Immature natural killer cell (primary cell): ENCODE results near the gene PTPRR. TPM values are rescaled to one million over a fixed set of nuclear protein-coding genes. Genes with fewer than 3 reads are reported as not detected.

Source experiments
- DNase-seq, 3 donors: peaks; one replicate each; pipeline ENCODE4 v3.0.0; 2022; ENCODE audit warnings: mixed read lengths in 1 of 3
- H3K27ac Mint-ChIP-seq, 6 donors: one replicate each; pipeline ENCODE4 v1.8.0; 2020; ENCODE audit warnings: mixed read lengths in 6 of 6, mild to moderate bottlenecking in 5 of 6, inconsistent platforms in 4 of 6, moderate library complexity in 3 of 6
- H3K27me3 Mint-ChIP-seq, 3 donors: one replicate each; pipeline ENCODE4 v1.8.0; 2020 to 2021; ENCODE audit warnings: low read depth in 3 of 3, mild to moderate bottlenecking in 3 of 3, mixed read lengths in 3 of 3, moderate library complexity in 3 of 3, inconsistent platforms in 1 of 3
- H3K36me3 Mint-ChIP-seq, 3 donors: one replicate each; pipeline ENCODE4 v1.8.0; 2020; ENCODE audit warnings: mixed read lengths in 3 of 3, inconsistent platforms in 2 of 3, mild to moderate bottlenecking in 2 of 3
- H3K4me1 Mint-ChIP-seq, 2 donors: one replicate each; pipeline ENCODE4 v1.8.0; 2020; ENCODE audit warnings: inconsistent platforms in 2 of 2, mild to moderate bottlenecking in 2 of 2, mixed read lengths in 2 of 2, moderate library complexity in 1 of 2
- H3K4me3 Mint-ChIP-seq, 5 donors: one replicate each; pipeline ENCODE4 v1.8.0; 2020; ENCODE audit warnings: mild to moderate bottlenecking in 5 of 5, mixed read lengths in 5 of 5, inconsistent platforms in 3 of 5, moderate library complexity in 3 of 5
- H3K9me3 Mint-ChIP-seq, 6 donors: one replicate each; pipeline ENCODE4 v1.8.0; 2020; ENCODE audit warnings: mild to moderate bottlenecking in 6 of 6, mixed read lengths in 6 of 6, inconsistent platforms in 4 of 6, moderate library complexity in 3 of 6
- polyA plus RNA-seq, 3 donors: library from polyadenylated mRNA; unstranded; fragments of 300-500 nt; fragmentation: Illumina TruSeq; gene quantifications; one replicate each; pipeline ENCODE4 v1.2.3, GENCODE V29; 2021

The PTPRR gene
- polyA plus RNA-seq, 3 donors from 2014 or later: 2.7 to 7.8 (median 3.0) TPM

DNA sequence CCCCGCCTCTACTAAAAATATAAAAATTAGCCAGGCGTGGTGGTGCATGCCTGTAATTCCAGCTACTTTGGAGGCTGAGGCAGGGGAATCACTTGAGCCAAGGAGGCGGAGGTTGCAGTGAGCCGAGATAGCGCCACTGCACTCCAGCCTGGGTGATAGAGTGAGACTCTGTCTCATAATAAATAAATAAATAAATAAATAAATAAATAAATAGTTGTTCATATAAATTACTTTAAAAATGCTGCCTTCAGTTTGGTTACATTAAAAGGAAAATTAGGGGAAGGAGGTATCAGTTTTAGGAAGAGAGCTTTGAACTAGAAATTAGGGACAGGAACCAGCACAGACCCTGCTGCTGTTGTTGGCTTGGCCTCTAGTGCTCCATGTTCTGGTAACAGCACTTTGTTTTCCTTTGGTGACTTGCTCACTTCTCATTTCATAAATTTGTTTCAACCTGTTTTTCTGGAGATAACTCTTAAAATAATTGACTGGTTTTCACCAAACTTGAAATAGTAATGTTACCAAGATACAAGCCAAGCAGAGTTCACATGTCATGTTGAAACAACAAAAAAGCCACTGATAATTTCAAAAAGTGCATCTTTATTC, 260.4 kb downstream of the PTPRR start:
- peaks cover 36 to 44% of the 10 kb centered on the region in 2 donors for H3K4me1 Mint-ChIP-seq
- peaks cover 0 to 3% (median 0%) of the 10 kb centered on the region in 3 donors for H3K27me3 Mint-ChIP-seq
- peak overlapping the region; percentile 75 to 93 (median 91) for H3K27ac Mint-ChIP-seq
- no peaks in the 10 kb centered on the region for H3K9me3 Mint-ChIP-seq
- H3K4me3 Mint-ChIP-seq: peak overlapping the region; percentile 68 to 78 (median 74)
- no peak for DNase-seq
- peaks cover 4 to 10% (median 8%) of the 10 kb centered on the region in 3 donors for H3K36me3 Mint-ChIP-seq

GRCh38 chr12:70659077-70659606, 261.4 kb downstream of the PTPRR start:
- H3K36me3 Mint-ChIP-seq: peaks cover 4 to 10% (median 10%) of the 10 kb centered on the region in 3 donors

GRCh38 chr12:70657616-70658286, 262.8 kb downstream of the PTPRR start:
- Mint-ChIP-seq H3K27ac (no peak overlapping the region), H3K36me3 (peaks cover 4 to 10% (median 10%) of the 10 kb centered on the region in 3 donors), H3K4me1 (peaks cover 35 to 40% of the 10 kb centered on the region in 2 donors), H3K4me3 (no peak overlapping the region), H3K9me3 (no peaks in the 10 kb centered on the region), H3K27me3 (peaks cover 0 to 3% (median 2%) of the 10 kb centered on the region in 3 donors)
- DNase-seq: no peak

More at GRCh38 chr12:70659077-70659606, 261.4 kb downstream of the PTPRR start:
- H3K9me3 Mint-ChIP-seq: no peaks in the 10 kb centered on the region
- DNase-seq: no peak
- peak overlapping the region; percentile 7 to 51 (median 42) for H3K4me3 Mint-ChIP-seq
- peaks cover 29 to 34% of the 10 kb centered on the region in 2 donors for H3K4me1 Mint-ChIP-seq
- H3K27ac Mint-ChIP-seq: peak overlapping the region in 5 of 6 donors; percentile 54 to 72 (median 58)
- peaks cover 0 to 3% (median 0%) of the 10 kb centered on the region in 3 donors for H3K27me3 Mint-ChIP-seq

GRCh38 chr12:70652451-70652850, 268.1 kb downstream of the PTPRR start:
- Mint-ChIP-seq H3K9me3 (peaks cover 0 to 6% (median 0%) of the 10 kb centered on the region in 6 donors), H3K36me3 (peaks cover 0 to 15% (median 12%) of the 10 kb centered on the region in 3 donors), H3K4me1 (peaks cover 15 to 17% of the 10 kb centered on the region in 2 donors), H3K27ac (peak overlapping the region in 2 of 6 donors; percentile 24 to 42), H3K4me3 (no peak overlapping the region), H3K27me3 (peaks cover 0 to 2% (median 2%) of the 10 kb centered on the region in 3 donors)
- DNase-seq: no peak

GRCh38 chr12:70648831-70649230, 271.7 kb downstream of the PTPRR start:
- H3K27ac Mint-ChIP-seq: peak overlapping the region in 3 of 6 donors; percentile 18 to 60 (median 26)
- no peak for DNase-seq
- H3K9me3 Mint-ChIP-seq: peaks cover 0 to 6% (median 0%) of the 10 kb centered on the region in 6 donors
- H3K36me3 Mint-ChIP-seq: peaks cover 0 to 9% (median 8%) of the 10 kb centered on the region in 3 donors
- H3K4me3 Mint-ChIP-seq: no peak overlapping the region
- H3K27me3 Mint-ChIP-seq: peaks cover 0 to 2% (median 2%) of the 10 kb centered on the region in 3 donors
- H3K4me1 Mint-ChIP-seq: peaks cover 51 to 52% of the 10 kb centered on the region in 2 donors

GRCh38 chr12:70648191-70648590, 272.3 kb downstream of the PTPRR start:
- Mint-ChIP-seq H3K4me3 (no peak overlapping the region), H3K4me1 (peaks cover 51 to 53% of the 10 kb centered on the region in 2 donors), H3K36me3 (peaks cover 0 to 9% (median 8%) of the 10 kb centered on the region in 3 donors), H3K27ac (peak overlapping the region in 4 of 6 donors; percentile 16 to 47 (median 23)), H3K27me3 (peaks cover 0 to 3% (median 2%) of the 10 kb centered on the region in 3 donors), H3K9me3 (peaks cover 0 to 6% (median 0%) of the 10 kb centered on the region in 6 donors)
- no peak for DNase-seq

GRCh38 chr12:70646850-70647249, 273.7 kb downstream of the PTPRR start:
- Mint-ChIP-seq H3K9me3 (no peaks in the 10 kb centered on the region), H3K36me3 (peaks cover 2 to 4% (median 4%) of the 10 kb centered on the region in 3 donors), H3K4me3 (peak overlapping the region in 2 of 5 donors; percentile 88 to 93), H3K4me1 (peaks cover 43% of the 10 kb centered on the region in 2 donors), H3K27ac (peak overlapping the region; percentile 97 to 99 (median 98)), H3K27me3 (peaks cover 0 to 3% (median 2%) of the 10 kb centered on the region in 3 donors)
- no peak for DNase-seq

DNA sequence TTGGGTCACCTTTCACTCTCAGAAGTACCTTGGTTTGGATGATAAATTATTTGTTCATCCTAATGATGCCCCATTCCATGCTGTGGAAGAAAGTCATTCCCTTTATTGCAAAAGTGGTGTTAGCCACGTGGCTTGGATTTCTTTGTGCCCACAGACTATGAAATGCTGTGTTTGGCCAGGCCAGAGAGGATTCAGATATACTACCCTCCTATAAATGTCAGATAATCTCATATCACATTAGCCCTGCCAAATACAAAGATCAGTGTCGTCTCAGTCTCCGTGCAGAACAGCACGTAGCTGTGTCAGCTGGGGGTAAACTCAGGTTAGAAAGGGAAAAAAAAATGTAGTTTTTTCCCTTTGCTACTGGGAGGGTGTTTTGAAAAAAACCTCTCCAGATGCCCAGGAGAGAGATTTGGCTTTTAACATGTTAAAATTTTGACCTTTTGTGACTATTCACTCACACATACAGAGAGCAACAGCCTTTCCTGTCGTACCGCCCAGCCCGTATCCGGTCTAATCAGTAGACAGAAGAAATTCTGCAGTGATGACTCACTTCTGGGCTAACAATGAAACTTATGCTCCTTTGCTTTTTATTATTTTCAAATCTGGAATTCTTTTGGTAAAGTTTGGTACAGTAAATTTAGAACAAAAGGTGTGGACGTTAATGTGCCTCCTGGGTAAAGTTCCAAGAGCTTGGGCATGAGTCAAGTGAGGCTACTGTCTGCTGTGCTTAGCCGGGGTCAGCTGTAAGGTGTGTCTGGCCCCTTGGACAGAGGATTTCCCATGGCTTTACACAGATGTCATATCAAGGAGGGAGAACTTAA, 274.8 kb downstream of the PTPRR start:
- H3K36me3 Mint-ChIP-seq: peaks cover 0 to 4% (median 4%) of the 10 kb centered on the region in 3 donors
- peak; percentile 62 to 63 (median 62) for DNase-seq
- H3K4me3 Mint-ChIP-seq: peak overlapping the region; percentile 83 to 93 (median 85)
- peak overlapping the region; percentile 97 to 99 (median 98) for H3K27ac Mint-ChIP-seq
- no peaks in the 10 kb centered on the region for H3K9me3 Mint-ChIP-seq
- H3K27me3 Mint-ChIP-seq: peaks cover 0 to 3% (median 2%) of the 10 kb centered on the region in 3 donors
- H3K4me1 Mint-ChIP-seq: peaks cover 53 to 54% of the 10 kb centered on the region in 2 donors

GRCh38 chr12:70644861-70645260, 275.7 kb downstream of the PTPRR start:
- peaks cover 53 to 58% of the 10 kb centered on the region in 2 donors for H3K4me1 Mint-ChIP-seq
- DNase-seq: no peak
- H3K27ac Mint-ChIP-seq: peak overlapping the region; percentile 97 to 99 (median 98)
- H3K9me3 Mint-ChIP-seq: no peaks in the 10 kb centered on the region
- H3K36me3 Mint-ChIP-seq: peaks cover 0 to 4% (median 4%) of the 10 kb centered on the region in 3 donors
- H3K27me3 Mint-ChIP-seq: peaks cover 0 to 3% (median 0%) of the 10 kb centered on the region in 3 donors
- H3K4me3 Mint-ChIP-seq: peak overlapping the region in 3 of 5 donors; percentile 83 to 88 (median 85)

GRCh38 chr12:70643939-70644338, 276.6 kb downstream of the PTPRR start:
- H3K27me3 Mint-ChIP-seq: peaks cover 0 to 3% (median 0%) of the 10 kb centered on the region in 3 donors
- no peaks in the 10 kb centered on the region for H3K9me3 Mint-ChIP-seq
- peak overlapping the region in 5 of 6 donors; percentile 66 to 99 (median 82) for H3K27ac Mint-ChIP-seq
- peak overlapping the region in 2 of 5 donors; percentile 13 to 47 for H3K4me3 Mint-ChIP-seq
- H3K36me3 Mint-ChIP-seq: peaks cover 0 to 4% (median 4%) of the 10 kb centered on the region in 3 donors
- no peak for DNase-seq
- peaks cover 53 to 58% of the 10 kb centered on the region in 2 donors for H3K4me1 Mint-ChIP-seq

GRCh38 chr12:70641691-70642090, 278.8 kb downstream of the PTPRR start:
- Mint-ChIP-seq H3K9me3 (no peaks in the 10 kb centered on the region), H3K27ac (peak overlapping the region in 4 of 6 donors; percentile 8 to 46 (median 21)), H3K4me1 (peaks cover 43 to 59% of the 10 kb centered on the region in 2 donors), H3K36me3 (peaks cover 0 to 4% (median 2%) of the 10 kb centered on the region in 3 donors), H3K4me3 (no peak overlapping the region), H3K27me3 (peaks cover 0 to 3% (median 0%) of the 10 kb centered on the region in 3 donors)
- DNase-seq: no peak

DNA sequence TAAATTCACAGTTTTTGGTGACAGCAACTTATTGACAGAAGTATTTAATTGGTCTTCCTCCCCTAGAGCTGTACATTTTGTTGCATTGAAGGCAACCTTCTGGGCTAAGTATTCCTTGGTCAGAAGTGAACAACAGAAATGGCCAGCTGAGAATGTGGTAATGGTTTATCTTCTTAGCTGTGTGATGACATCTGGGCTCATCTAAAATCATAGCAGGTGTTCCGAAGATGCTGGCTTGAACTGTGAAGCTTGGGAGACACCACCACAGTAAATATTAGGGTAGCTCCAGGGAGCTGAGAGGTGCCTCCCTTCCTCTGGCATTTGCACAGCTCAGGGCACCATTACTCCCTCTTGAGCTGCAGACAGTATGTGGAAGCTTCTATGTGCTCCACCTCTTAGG, 279.6 kb downstream of the PTPRR start:
- Mint-ChIP-seq H3K4me1 (peaks cover 35 to 51% of the 10 kb centered on the region in 2 donors), H3K27me3 (peaks cover 0 to 3% (median 0%) of the 10 kb centered on the region in 3 donors), H3K4me3 (no peak overlapping the region), H3K27ac (no peak overlapping the region), H3K36me3 (peaks cover 0 to 5% (median 4%) of the 10 kb centered on the region in 3 donors), H3K9me3 (no peaks in the 10 kb centered on the region)
- DNase-seq: no peak

DNA sequence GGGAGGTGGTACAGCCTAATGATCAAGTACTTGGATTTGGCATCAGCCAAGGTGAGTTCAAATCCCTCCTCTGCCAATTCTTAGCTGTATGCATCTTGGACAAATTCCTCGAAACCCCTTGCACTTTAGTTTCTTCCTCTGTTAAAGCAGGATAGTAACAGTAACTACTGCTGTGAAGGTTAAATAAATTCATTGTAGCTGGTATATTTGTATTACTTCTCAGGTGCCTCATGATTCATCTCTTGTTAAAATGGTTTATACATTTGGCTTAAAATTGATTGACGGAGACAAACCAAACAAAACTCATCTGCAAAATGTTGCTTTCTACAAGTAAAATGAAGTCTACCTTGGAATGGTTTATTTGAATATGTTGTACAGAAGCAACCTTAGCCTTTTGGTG, 281.0 kb downstream of the PTPRR start:
- Mint-ChIP-seq H3K27me3 (peaks cover 0 to 7% (median 0%) of the 10 kb centered on the region in 3 donors), H3K4me3 (no peak overlapping the region), H3K36me3 (peaks cover 4 to 14% (median 8%) of the 10 kb centered on the region in 3 donors), H3K9me3 (no peaks in the 10 kb centered on the region), H3K4me1 (peaks cover 22 to 37% of the 10 kb centered on the region in 2 donors), H3K27ac (no peak overlapping the region)
- DNase-seq: no peak
